ENCODE results near the gene TMEM63B. TPM values are rescaled to one million over a fixed set of nuclear protein-coding genes. Genes with fewer than 3 reads are reported as not detected.

TMEM63B gene
- total and polyA plus RNA-seq, 2 of the 8 experiments (the other 6 are each of a cell fraction or from before 2014, with no cell fraction given): 61.1 to 96.8 TPM

DNA sequence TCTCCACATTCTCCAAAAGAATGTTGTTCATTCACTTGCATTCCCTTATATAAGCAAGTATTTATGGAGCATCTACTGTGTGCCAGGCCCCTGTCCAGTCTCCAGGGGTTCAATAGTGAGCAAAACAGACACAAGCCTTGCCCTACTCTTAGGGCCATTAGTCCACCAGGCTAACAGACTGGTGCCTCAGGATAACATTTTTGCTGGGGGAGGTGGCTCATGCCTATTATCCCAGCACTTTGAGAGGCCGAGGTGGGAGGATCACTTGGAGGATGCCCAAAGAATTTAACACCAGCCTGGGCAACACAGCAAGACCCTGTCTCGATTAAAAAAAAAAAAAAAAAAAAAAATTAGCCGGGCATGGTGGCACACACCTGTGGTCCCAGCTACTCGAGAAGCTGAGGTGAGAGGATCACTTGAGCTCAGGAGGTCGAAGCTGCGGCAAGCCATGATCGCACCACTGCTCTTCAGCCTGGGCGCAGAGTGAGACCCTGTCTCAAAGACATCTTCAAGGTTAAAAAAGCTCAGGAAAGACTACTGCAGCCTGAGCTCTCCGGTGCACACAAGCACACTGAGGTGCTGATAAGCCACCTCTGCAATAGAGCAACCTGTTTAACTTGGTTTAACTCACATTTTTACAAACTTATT is 51.2 kb downstream of the TMEM63B start (continued):
- TF ChIP-seq, protein P1, sequence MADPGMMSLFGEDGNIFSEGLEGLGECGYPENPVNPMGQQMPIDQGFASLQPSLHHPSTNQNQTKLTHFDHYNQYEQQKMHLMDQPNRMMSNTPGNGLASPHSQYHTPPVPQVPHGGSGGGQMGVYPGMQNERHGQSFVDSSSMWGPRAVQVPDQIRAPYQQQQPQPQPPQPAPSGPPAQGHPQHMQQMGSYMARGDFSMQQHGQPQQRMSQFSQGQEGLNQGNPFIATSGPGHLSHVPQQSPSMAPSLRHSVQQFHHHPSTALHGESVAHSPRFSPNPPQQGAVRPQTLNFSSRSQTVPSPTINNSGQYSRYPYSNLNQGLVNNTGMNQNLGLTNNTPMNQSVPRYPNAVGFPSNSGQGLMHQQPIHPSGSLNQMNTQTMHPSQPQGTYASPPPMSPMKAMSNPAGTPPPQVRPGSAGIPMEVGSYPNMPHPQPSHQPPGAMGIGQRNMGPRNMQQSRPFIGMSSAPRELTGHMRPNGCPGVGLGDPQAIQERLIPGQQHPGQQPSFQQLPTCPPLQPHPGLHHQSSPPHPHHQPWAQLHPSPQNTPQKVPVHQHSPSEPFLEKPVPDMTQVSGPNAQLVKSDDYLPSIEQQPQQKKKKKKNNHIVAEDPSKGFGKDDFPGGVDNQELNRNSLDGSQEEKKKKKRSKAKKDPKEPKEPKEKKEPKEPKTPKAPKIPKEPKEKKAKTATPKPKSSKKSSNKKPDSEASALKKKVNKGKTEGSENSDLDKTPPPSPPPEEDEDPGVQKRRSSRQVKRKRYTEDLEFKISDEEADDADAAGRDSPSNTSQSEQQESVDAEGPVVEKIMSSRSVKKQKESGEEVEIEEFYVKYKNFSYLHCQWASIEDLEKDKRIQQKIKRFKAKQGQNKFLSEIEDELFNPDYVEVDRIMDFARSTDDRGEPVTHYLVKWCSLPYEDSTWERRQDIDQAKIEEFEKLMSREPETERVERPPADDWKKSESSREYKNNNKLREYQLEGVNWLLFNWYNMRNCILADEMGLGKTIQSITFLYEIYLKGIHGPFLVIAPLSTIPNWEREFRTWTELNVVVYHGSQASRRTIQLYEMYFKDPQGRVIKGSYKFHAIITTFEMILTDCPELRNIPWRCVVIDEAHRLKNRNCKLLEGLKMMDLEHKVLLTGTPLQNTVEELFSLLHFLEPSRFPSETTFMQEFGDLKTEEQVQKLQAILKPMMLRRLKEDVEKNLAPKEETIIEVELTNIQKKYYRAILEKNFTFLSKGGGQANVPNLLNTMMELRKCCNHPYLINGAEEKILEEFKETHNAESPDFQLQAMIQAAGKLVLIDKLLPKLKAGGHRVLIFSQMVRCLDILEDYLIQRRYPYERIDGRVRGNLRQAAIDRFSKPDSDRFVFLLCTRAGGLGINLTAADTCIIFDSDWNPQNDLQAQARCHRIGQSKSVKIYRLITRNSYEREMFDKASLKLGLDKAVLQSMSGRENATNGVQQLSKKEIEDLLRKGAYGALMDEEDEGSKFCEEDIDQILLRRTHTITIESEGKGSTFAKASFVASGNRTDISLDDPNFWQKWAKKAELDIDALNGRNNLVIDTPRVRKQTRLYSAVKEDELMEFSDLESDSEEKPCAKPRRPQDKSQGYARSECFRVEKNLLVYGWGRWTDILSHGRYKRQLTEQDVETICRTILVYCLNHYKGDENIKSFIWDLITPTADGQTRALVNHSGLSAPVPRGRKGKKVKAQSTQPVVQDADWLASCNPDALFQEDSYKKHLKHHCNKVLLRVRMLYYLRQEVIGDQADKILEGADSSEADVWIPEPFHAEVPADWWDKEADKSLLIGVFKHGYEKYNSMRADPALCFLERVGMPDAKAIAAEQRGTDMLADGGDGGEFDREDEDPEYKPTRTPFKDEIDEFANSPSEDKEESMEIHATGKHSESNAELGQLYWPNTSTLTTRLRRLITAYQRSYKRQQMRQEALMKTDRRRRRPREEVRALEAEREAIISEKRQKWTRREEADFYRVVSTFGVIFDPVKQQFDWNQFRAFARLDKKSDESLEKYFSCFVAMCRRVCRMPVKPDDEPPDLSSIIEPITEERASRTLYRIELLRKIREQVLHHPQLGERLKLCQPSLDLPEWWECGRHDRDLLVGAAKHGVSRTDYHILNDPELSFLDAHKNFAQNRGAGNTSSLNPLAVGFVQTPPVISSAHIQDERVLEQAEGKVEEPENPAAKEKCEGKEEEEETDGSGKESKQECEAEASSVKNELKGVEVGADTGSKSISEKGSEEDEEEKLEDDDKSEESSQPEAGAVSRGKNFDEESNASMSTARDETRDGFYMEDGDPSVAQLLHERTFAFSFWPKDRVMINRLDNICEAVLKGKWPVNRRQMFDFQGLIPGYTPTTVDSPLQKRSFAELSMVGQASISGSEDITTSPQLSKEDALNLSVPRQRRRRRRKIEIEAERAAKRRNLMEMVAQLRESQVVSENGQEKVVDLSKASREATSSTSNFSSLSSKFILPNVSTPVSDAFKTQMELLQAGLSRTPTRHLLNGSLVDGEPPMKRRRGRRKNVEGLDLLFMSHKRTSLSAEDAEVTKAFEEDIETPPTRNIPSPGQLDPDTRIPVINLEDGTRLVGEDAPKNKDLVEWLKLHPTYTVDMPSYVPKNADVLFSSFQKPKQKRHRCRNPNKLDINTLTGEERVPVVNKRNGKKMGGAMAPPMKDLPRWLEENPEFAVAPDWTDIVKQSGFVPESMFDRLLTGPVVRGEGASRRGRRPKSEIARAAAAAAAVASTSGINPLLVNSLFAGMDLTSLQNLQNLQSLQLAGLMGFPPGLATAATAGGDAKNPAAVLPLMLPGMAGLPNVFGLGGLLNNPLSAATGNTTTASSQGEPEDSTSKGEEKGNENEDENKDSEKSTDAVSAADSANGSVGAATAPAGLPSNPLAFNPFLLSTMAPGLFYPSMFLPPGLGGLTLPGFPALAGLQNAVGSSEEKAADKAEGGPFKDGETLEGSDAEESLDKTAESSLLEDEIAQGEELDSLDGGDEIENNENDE (IDR thresholded peaks at IDR 0.05; ENCODE audit: insufficient replicate concordance, low read length): no peak
- TF ChIP-seq, protein P2, sequence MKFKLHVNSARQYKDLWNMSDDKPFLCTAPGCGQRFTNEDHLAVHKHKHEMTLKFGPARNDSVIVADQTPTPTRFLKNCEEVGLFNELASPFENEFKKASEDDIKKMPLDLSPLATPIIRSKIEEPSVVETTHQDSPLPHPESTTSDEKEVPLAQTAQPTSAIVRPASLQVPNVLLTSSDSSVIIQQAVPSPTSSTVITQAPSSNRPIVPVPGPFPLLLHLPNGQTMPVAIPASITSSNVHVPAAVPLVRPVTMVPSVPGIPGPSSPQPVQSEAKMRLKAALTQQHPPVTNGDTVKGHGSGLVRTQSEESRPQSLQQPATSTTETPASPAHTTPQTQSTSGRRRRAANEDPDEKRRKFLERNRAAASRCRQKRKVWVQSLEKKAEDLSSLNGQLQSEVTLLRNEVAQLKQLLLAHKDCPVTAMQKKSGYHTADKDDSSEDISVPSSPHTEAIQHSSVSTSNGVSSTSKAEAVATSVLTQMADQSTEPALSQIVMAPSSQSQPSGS (IDR thresholded peaks at IDR 0.05; ENCODE audit: low read length): no peak
- TF ChIP-seq, protein P3, sequence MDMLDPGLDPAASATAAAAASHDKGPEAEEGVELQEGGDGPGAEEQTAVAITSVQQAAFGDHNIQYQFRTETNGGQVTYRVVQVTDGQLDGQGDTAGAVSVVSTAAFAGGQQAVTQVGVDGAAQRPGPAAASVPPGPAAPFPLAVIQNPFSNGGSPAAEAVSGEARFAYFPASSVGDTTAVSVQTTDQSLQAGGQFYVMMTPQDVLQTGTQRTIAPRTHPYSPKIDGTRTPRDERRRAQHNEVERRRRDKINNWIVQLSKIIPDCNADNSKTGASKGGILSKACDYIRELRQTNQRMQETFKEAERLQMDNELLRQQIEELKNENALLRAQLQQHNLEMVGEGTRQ (IDR thresholded peaks at IDR 0.05; ENCODE audit: low read length): no peak
- TF ChIP-seq EP300 (IDR thresholded peaks at IDR 0.05; ENCODE audit: borderline replicate concordance in 1 of 2, low read depth in 2 of 2, low read length in 2 of 2): no peak
- TF ChIP-seq EGR1 (IDR thresholded peaks at IDR 0.05; ENCODE audit: borderline replicate concordance, low read depth, low read length): no peak
- no peak for TF ChIP-seq ZNF274 (IDR thresholded peaks at IDR 0.05; ENCODE audit: borderline replicate concordance, extremely low read depth, low read length)
- no peak for TF ChIP-seq CBX5 (IDR thresholded peaks at IDR 0.05; ENCODE audit: low read depth, low read length)

Measured in H1 (cell line).